Thymus (tissue), 11 donors: Measurements from ENCODE around the gene CPA5. TPM values are rescaled to one million over a fixed set of nuclear protein-coding genes. Genes with fewer than 3 reads are reported as not detected.

Experiments used
- DNase-seq, 9 donors: peaks; one replicate each; pipeline ENCODE4 v3.0.0-alpha.2; 2013; ENCODE audit warnings: low spot score in 9 of 9, low read depth in 6 of 9, missing footprints in 1 of 9
- H3K27ac ChIP-seq, 2 donors: one replicate each; pipeline ENCODE4 v1.5.1; 2013; ENCODE audit warnings: control low read depth in 1 of 2, low read depth in 1 of 2, low read length in 1 of 2, mild to moderate bottlenecking in 1 of 2, moderate library complexity in 1 of 2
- H3K27me3 ChIP-seq, 2 donors: one replicate each; pipeline ENCODE4 v1.5.1; 2013; ENCODE audit warnings: low read length in 1 of 2; ENCODE audit not compliant: control insufficient read depth in 2 of 2, insufficient read depth in 1 of 2
- H3K36me3 ChIP-seq, 2 donors: one replicate each; pipeline ENCODE4 v1.5.1; 2013; ENCODE audit warnings: low read length in 1 of 2, mild to moderate bottlenecking in 1 of 2, moderate library complexity in 1 of 2; ENCODE audit not compliant: control insufficient read depth in 2 of 2, insufficient read depth in 2 of 2
- H3K4me1 ChIP-seq, 2 donors: one replicate each; pipeline ENCODE4 v1.5.1; 2013; ENCODE audit warnings: low read length in 2 of 2; ENCODE audit not compliant: control insufficient read depth in 2 of 2, insufficient read depth in 2 of 2
- H3K4me3 ChIP-seq, 2 donors: one replicate each; pipeline ENCODE4 v1.5.1; 2013; ENCODE audit warnings: low read length in 2 of 2, control low read depth in 1 of 2, mild to moderate bottlenecking in 1 of 2
- H3K9me3 ChIP-seq, 2 donors: one replicate each; pipeline ENCODE4 v1.5.1; 2013; ENCODE audit warnings: low read length in 1 of 2, mild to moderate bottlenecking in 1 of 2; ENCODE audit not compliant: control insufficient read depth in 2 of 2, insufficient read depth in 1 of 2
- WGBS: extraction: QIAGEN DNeasy Blood & Tissue Kit; methylation state at CpG from one replicate; pipeline ENCODE4 v1.1.7; 2013; 5-methylcytosine and 5-hydroxymethylcytosine counted together
- polyA plus RNA-seq: library from polyadenylated mRNA; stranded (reverse); fragments of 200-250 nt; gene quantifications from one replicate; pipeline ENCODE4 v1.2.3, GENCODE V29; 2013
- total RNA-seq: library from RNA; stranded (reverse); fragments of 120-200 nt; gene quantifications from one replicate; pipeline ENCODE4 v1.2.4, GENCODE V29; 2013
- donor health status: healthy.

Gene CPA5
- total and polyA plus RNA-seq, 2 donors: 6.7 to 17.2 TPM

DNA sequence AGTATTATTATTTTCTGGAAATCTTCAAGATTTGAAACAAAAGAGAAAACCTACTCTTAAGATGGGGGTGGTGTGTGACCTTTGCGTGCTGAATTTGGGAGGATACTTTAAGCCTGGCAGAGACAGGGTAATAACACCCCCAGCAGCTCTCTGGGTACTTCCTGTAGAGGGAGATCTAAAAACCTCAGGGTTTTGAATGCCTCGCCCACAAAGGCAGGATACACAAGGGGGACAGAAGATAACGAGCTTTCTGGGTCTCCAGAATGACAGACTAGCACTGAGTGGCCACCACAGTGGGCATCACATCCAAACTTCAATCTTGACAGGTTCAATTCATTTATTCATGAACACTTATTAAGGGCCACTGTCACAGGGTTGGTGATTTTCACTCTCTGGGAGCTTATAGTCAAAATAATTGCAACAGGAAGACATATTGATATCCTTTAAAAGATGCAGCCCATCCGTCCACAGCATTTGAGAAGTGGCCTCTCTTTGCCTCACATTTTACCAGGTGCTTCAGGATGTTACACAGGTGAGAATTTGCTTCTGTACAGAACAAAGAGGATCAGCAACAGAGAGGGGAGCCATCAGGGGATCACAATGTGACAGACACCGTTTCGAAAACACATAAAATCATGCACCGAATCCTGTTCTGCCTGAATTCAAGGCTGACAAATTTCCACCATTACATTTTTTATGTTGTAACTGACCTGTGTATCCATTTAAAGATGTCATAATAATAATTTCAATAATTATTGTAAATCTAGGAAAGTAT, 50.0 kb downstream of the CPA5 start:
- H3K4me1 ChIP-seq: peaks cover 18 to 35% of the 10 kb centered on the region in 2 donors
- H3K9me3 ChIP-seq: no peaks in the 10 kb centered on the region
- H3K27me3 ChIP-seq: no peaks in the 10 kb centered on the region
- DNase-seq: peak in 5 of 9 donors; percentile 64 to 89 (median 70)
- 43% methylated on average over 7 of the region's 7 CpGs for WGBS
- no peak overlapping the region for H3K4me3 ChIP-seq
- peaks cover 7 to 13% of the 10 kb centered on the region in 2 donors for H3K36me3 ChIP-seq
- H3K27ac ChIP-seq: peak overlapping the region; percentile 64 to 72

DNA sequence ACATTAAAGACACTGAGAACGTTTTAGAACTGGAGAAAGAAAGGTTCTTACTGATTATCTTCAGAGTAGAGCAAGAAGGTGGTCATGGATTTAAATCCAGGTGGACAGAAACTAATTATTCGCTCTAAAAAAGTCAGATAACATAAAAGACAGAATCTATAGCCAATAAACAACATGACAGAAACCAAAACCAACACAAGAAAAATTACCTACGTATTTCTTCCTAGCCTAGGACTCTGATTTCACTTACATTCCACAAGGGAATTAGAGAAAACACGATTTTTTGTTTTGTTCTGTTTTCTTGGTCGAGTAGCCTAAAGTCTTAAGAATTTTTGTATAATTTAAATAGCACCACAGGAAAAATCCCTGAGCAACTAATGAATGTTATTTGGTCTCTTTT, 50.8 kb downstream of the CPA5 start:
- no peak for DNase-seq
- Histone ChIP-seq H3K4me1 (peaks cover 18 to 35% of the 10 kb centered on the region in 2 donors), H3K36me3 (peaks cover 7 to 19% of the 10 kb centered on the region in 2 donors), H3K27me3 (no peaks in the 10 kb centered on the region), H3K4me3 (no peak overlapping the region), H3K27ac (peak overlapping the region in 1 of 2 donors; percentile 64), H3K9me3 (no peaks in the 10 kb centered on the region)
- WGBS: 90% methylated on average over 5 of the region's 5 CpGs

DNA sequence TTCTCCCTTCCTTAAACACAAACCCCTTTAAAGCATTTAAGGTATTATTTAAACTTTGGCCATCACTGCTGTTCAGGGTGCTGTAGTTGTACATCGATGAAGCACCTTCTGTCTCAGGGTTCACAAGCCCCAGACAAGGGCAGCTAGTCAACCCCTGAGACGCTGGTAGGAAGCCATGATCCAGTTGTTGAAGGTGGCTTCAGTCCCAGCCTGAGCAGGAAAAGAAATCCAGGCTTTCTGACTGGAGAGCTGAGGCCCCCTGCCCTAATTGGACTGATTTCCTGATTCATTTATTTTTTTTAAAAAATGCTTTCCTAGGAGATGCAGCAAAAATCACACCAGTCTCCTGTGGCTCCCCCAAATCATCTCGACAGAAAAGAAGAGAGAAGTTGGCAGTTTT, 51.5 kb downstream of the CPA5 start:
- WGBS: 94% methylated on average over 3 of the region's 3 CpGs
- H3K9me3 ChIP-seq: no peaks in the 10 kb centered on the region
- H3K4me1 ChIP-seq: peaks cover 18 to 35% of the 10 kb centered on the region in 2 donors
- H3K36me3 ChIP-seq: peaks cover 7 to 26% of the 10 kb centered on the region in 2 donors
- H3K27ac ChIP-seq: peak overlapping the region in 1 of 2 donors; percentile 40
- no peak for DNase-seq
- no peak overlapping the region for H3K4me3 ChIP-seq
- no peaks in the 10 kb centered on the region for H3K27me3 ChIP-seq

DNA sequence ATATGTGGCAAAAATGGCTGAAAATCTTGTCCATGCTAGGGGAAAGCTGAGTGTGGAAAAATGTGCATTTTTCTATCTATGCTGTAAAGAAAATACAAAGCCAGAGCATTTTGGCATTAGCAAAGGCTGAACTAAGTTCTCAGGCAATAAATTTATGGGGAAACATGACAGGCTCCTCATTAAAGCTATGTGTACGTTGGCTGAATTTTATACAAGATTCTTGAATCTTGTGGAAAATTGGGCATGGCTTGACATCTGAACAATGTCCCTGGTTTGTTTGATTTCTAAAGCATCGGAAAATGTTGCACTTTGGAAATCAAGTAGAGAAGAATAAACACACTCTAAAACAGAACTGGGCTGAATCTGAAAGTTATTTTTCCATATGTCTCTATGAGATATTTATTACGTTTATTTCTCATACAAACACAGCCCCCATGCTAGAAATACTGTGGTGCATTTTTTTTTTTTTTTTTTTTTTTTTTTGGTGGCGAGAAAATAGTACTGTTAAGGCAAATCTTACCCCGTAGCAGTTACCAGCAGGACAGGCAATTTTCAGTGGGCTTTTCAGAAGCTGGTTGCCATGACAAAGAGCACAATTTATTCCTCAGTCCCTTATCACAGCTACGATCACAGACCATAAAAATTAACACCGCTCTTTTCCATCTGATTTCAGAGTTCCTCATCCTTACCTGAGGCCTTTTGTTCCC, 52.6 kb downstream of the CPA5 start:
- H3K36me3 ChIP-seq: peaks cover 7 to 35% of the 10 kb centered on the region in 2 donors
- 94% methylated on average over 7 of the region's 7 CpGs for WGBS
- H3K27me3 ChIP-seq: no peaks in the 10 kb centered on the region
- H3K4me3 ChIP-seq: no peak overlapping the region
- H3K27ac ChIP-seq: no peak overlapping the region
- H3K4me1 ChIP-seq: peaks cover 18 to 35% of the 10 kb centered on the region in 2 donors
- no peak for DNase-seq
- no peaks in the 10 kb centered on the region for H3K9me3 ChIP-seq

DNA sequence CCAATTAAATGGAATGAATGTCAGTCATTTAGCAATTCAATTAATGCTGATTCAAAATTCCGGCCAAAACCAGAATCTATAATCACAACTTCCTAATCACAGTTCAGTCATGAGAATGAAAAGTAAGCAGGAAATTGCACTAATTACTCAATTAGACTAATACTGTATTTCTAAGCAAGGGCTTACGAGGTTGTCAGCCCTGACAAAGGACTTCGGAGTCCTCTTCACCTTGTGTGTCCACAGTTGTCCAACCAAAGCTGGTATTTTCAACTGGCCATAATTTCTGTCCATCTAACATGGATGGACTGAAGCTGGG, 53.1 kb downstream of the CPA5 start:
- Histone ChIP-seq H3K4me3 (no peak overlapping the region), H3K27me3 (no peaks in the 10 kb centered on the region), H3K27ac (no peak overlapping the region), H3K4me1 (peaks cover 18 to 35% of the 10 kb centered on the region in 2 donors), H3K36me3 (peaks cover 7 to 40% of the 10 kb centered on the region in 2 donors), H3K9me3 (no peaks in the 10 kb centered on the region)
- DNase-seq: no peak
- WGBS: 96% methylated on average over 3 of the region's 3 CpGs

DNA sequence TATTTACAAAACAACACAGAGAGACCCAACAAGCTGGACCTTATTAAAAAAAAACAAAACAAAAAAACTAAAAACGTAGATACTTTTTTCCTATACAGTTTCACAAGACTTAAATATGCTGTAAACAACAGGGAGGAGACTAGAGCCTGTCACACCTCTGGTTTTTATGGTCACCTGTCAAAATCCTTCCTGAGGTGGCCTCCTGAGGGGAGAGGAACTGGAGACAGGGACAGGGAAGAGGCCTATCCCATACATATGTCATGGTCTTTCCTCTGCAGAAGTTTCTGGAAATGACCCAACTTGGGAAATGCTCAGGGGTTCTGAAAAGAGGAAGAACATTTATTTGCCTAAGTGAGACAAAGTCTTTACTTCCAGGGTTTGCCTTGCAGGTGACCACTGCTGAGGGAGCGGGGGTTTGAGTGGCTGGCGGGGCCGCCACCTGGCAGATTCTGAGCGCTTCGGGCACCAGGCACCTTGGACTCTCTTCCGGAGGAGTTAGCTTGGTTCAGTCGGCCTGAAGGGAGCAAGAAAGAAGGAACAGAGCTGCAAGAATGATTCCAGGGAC, 54.0 kb downstream of the CPA5 start:
- Histone ChIP-seq H3K27ac (no peak overlapping the region), H3K36me3 (peaks cover 7 to 47% of the 10 kb centered on the region in 2 donors), H3K27me3 (no peaks in the 10 kb centered on the region), H3K4me1 (peaks cover 12 to 27% of the 10 kb centered on the region in 2 donors), H3K9me3 (no peaks in the 10 kb centered on the region), H3K4me3 (no peak overlapping the region)
- no peak for DNase-seq
- WGBS: 59% methylated on average over 8 of the region's 8 CpGs

DNA sequence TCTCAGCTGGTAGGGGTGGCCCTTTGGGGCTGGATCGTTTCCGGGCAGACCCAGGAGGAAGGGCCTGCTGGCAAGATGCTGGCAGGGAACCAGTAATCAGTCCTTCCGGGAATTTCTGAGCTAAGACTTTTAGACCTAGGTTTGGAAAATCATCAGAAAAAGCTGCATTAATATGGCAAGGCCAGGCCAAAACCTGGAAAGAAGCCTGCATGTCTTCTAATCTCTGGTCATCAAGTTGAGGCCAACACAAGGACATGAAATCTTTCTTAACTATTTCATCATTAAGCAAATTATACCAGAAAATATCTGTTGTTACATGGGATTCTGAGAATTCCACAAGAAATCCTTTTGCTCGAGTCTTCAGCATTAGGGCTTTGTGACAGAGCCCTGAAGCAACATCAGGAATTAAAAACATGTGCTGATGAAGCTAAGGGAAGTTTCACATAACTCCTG, 55.5 kb downstream of the CPA5 start:
- 93% methylated on average over 4 of the region's 4 CpGs for WGBS
- Histone ChIP-seq H3K9me3 (no peaks in the 10 kb centered on the region), H3K27me3 (no peaks in the 10 kb centered on the region), H3K4me1 (peaks cover 0 to 13% of the 10 kb centered on the region in 2 donors), H3K36me3 (peaks cover 7 to 51% of the 10 kb centered on the region in 2 donors), H3K27ac (no peak overlapping the region), H3K4me3 (no peak overlapping the region)
- DNase-seq: no peak

DNA sequence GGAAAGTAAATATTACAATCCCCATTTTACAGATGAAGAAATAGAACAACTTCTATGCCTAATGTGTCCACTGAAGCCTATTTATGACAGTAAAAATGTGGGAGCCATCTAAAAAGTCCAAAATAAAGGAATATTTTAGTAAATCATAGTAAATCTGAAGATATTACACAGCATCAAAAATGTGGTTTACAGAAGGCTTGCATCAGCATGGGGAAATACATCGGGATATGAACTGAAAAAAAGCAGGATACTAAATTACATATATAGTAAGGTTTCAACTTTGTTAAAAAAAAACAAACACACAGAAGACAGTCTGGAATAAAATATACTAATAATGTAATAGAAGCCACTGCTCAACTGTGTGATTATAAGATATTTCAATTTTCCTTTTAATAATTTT, 56.5 kb downstream of the CPA5 start:
- Histone ChIP-seq H3K27me3 (no peaks in the 10 kb centered on the region), H3K4me3 (no peak overlapping the region), H3K27ac (no peak overlapping the region), H3K4me1 (peaks cover 0 to 13% of the 10 kb centered on the region in 2 donors), H3K9me3 (no peaks in the 10 kb centered on the region), H3K36me3 (peaks cover 7 to 51% of the 10 kb centered on the region in 2 donors)
- WGBS: 96% methylated on average over 1 of the region's 1 CpG
- no peak for DNase-seq

DNA sequence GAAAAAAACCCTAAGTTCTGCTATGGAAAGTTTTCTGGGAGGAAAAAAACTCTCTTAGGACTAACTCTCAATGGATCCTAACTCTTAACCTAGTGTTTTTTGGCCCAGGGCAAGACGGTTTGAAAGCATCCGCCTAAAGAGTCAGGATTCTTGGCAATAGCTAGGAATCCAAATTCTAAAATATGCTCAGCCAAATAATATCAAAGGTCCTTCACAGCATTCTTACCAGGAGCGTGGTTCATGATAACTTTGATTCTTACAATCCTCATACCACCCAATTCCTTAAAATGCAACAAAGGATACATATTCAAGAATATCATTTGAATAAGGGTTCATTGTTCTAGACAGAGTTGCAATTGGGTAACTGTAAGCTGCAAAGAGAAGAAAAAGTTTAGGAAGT, 57.0 kb downstream of the CPA5 start:
- no peaks in the 10 kb centered on the region for H3K27me3 ChIP-seq
- peaks cover 7 to 51% of the 10 kb centered on the region in 2 donors for H3K36me3 ChIP-seq
- no peak for DNase-seq
- H3K4me3 ChIP-seq: no peak overlapping the region
- no peak overlapping the region for H3K27ac ChIP-seq
- H3K4me1 ChIP-seq: peaks cover 0 to 13% of the 10 kb centered on the region in 2 donors
- H3K9me3 ChIP-seq: no peaks in the 10 kb centered on the region
- WGBS: 98% methylated on average over 3 of the region's 3 CpGs
